ES-I3 (cell line): Measurements from ENCODE around the gene FGGY.
"Not testable (repeated sequence)": the region's sequence is repeated elsewhere in the genome, so short reads cannot be mapped to it uniquely, and the experiment has no call there.

Experiments
- H3K36me3 ChIP-seq: 2 replicates; pipeline ENCODE4 v1.6.1; 2013; ENCODE audit warnings: mild to moderate bottlenecking, low read length, control low read depth, moderate library complexity; ENCODE audit not compliant: insufficient read depth
- H3K4me1 ChIP-seq: 2 replicates; pipeline ENCODE4 v1.6.1; 2013; ENCODE audit warnings: mild to moderate bottlenecking, control low read depth, low read length; ENCODE audit not compliant: insufficient read depth
- H3K9ac ChIP-seq: 2 replicates; pipeline ENCODE4 v1.6.1; 2013; ENCODE audit warnings: low read depth, mild to moderate bottlenecking, low read length, moderate library complexity
- H3K9me3 ChIP-seq: 2 replicates; pipeline ENCODE4 v1.6.1; 2013; ENCODE audit warnings: mild to moderate bottlenecking, low read length, moderate library complexity; ENCODE audit not compliant: control insufficient read depth, insufficient read depth

Gene FGGY

DNA sequence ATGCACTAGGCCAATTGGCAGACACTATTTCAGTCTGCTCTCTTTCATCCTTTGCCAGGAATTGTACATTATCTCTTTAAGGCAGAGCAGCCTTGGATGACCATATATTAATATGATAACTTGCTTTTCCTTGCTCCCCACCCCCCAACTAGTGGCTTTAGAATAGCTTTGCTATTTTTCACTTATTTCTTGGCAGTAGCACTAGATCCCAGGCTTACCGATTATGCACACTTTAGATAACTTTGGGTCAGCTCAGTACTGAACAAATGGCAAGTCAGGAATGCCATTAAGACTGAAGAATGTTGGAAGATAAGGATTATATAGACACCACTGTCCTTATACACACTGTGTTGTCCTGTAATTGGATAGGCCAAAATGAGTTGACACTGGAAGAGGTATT, 146.4 kb downstream of the FGGY start:
- H3K4me1 ChIP-seq: peaks cover 12% of the 10 kb centered on the region
- no peak overlapping the region for H3K9ac ChIP-seq
- H3K9me3 ChIP-seq: peaks cover 7% of the 10 kb centered on the region; the same call in 1 of the 2 replicates
- no peaks in the 10 kb centered on the region; the same call in 1 of the 2 replicates for H3K36me3 ChIP-seq

DNA sequence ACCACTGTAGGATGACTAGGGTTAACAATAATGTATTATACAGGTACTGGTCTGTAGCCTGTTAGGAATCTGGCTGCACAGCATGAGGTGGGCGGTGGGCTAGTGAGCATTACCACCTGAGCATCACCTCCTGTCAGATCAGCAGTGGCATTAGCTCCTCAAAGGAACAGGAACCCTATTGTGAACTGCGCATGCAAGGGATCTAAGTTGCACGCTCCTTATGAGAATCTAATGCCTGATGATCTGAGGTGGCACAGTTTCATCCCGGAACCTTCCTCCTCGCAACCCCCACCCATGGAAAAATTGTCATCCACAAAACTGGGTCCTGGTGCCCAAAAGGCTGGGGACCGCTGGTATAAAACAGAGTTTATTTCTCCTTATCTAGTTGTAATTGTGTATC, 147.6 kb downstream of the FGGY start:
- H3K4me1 ChIP-seq: peaks cover 12% of the 10 kb centered on the region
- H3K9me3 ChIP-seq: peaks cover 7% of the 10 kb centered on the region; the same call in 1 of the 2 replicates
- no peak overlapping the region for H3K9ac ChIP-seq
- no peaks in the 10 kb centered on the region; the same call in 1 of the 2 replicates for H3K36me3 ChIP-seq

DNA sequence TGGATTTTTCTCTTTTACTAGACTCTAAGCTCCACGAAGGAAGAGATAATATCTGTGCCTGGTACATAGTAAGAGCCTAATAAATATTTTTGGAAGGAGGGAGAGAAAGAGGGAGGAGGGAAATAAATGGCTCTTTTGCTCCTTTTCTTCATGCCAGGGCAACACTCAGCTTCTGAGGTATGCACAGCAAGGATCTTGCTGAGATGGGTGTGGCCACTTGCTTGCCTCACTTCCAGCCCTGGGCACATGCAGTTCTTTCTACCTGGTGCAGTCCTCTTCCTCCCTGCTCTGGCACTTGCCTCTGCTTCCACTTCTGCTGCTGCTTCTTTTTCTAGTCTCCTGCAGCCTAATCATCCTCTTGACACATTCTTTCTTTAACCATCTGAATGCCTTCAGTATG, 148.1 kb downstream of the FGGY start:
- Histone ChIP-seq H3K36me3 (no peaks in the 10 kb centered on the region; the same call in 1 of the 2 replicates), H3K9me3 (peaks cover 7% of the 10 kb centered on the region; the same call in 1 of the 2 replicates), H3K4me1 (peaks cover 8% of the 10 kb centered on the region), H3K9ac (no peak overlapping the region)

DNA sequence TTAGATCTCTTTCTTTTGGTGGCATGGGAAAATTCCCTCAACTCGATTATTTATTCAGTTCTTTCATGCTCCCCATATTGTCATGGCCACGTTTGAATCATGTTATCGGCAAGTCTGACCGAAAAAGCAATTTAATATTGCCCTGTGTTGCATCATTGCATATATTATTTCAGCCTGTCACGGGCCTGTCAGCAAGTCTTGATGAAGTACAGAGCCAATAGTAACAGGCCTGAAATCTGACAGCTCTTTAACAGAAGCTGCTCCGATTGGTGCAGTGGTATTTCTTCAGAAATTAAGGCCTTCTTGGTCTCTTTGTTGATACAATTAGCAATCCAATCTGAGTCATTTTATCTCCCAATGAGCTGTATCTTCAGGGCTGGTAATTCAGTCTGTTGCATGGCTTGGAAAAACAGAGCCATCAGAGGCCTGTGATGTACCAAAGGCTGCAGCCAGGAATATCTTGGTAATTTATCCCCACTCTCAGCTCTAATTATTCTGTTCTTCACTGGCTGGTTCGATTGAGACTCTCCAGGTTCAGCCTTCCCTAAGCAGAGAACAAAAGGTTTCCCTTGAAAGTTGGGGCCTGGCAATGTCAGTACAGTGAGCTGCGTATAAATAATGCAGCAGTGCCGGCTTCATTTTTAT, 149.5 kb downstream of the FGGY start:
- Histone ChIP-seq H3K9me3 (peaks cover 7% of the 10 kb centered on the region; the same call in 1 of the 2 replicates), H3K4me1 (peaks cover 7% of the 10 kb centered on the region), H3K36me3 (no peaks in the 10 kb centered on the region; the same call in 1 of the 2 replicates), H3K9ac (no peak overlapping the region)

DNA sequence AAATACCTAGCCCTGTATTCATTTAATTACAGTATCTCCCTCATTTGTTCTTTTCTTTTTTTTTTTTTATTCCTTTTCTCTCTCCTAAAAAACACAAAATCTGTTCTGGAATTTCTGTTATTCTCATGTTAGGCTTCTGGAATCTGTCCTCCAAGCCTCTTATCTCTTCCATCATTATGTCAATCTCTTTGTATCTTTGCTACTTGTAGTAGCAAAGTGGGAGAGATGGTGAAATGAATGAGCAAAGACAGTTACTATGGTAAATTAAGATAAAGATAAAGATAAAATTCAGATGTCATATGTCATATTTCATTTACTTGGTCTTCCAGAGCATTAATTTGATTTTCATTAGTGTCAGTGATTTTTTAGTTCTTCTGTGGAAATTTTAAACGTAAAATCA, 155.1 kb downstream of the FGGY start:
- Histone ChIP-seq H3K9ac (no peak overlapping the region), H3K4me1 (no peaks in the 10 kb centered on the region), H3K36me3 (no peaks in the 10 kb centered on the region), H3K9me3 (no peaks in the 10 kb centered on the region)

DNA sequence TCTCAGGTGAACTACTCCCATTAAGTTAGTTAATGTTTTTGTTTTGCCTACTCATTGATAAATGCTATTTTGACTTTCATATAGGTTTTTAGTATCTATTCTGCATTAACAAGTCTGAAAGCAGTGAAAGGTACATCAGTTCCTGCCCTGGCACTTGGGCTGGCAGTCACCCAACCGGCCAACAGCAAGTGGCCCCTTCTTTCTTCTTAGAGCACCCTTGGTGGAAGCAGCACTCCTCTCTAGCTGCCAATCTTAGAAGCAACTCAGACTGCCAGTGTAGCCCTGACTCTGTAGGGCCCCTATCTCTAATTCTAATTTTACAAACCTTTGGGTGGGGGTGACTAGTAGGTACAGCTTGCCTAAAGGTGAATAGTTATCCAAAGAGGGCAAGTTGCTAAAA, 155.7 kb downstream of the FGGY start:
- Histone ChIP-seq H3K9ac (no peak overlapping the region), H3K36me3 (no peaks in the 10 kb centered on the region), H3K9me3 (no peaks in the 10 kb centered on the region), H3K4me1 (no peaks in the 10 kb centered on the region)

DNA sequence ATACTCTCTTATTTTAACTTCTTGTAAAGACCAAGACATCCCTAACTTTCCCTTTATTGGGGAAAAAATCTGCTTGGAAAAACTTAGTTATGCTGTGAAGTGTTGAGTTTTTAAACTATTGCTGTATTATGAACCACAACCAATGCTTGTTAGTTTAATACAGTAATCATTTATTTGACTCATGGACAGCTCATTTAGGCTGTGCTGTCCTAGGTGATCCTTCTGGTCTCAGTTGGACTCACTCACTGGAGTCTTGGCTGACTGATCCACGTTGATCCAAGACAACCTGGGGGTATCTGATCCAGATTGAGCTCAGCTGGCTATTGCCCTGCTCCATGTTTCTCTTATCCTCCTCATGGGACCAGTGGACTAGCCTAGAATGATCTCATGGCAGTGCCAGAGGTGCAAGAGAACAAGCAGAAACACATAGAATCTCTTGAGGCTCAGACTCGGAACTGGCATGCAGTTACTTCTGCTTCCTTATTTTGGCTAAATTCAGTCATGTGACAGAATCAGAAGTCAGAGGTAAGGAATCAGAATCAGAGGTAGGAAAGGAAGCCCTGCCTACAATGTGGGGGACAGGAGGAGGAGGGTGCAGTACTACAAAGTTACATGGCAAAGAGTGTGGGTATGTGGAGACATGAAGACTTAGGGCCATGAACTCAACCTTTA, 156.5 kb downstream of the FGGY start:
- Histone ChIP-seq H3K4me1 (no peaks in the 10 kb centered on the region), H3K36me3 (no peaks in the 10 kb centered on the region), H3K9me3 (no peaks in the 10 kb centered on the region), H3K9ac (no peak overlapping the region)

DNA sequence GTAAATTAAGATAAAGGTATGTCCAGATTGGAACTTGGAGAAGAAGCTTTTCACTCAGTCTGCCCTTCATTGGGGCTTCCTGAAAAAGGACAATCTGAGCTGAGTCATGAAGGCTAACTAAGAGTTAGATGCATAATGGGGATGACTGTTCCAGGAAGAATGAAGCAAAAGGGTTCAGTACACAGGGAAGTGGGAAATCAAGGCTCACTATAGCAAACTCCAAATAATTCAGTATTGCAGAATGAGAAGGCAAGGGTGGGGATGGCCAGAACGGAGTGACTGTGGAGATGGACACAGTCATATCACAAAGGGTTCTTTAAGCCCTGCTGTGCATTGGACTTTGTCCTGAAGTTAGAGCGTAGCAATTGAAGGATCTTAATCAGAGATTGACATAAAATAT, 158.3 kb downstream of the FGGY start:
- Histone ChIP-seq H3K9me3 (no peaks in the 10 kb centered on the region; the same call in 1 of the 2 replicates), H3K36me3 (no peaks in the 10 kb centered on the region), H3K4me1 (no peaks in the 10 kb centered on the region), H3K9ac (no peak overlapping the region)

DNA sequence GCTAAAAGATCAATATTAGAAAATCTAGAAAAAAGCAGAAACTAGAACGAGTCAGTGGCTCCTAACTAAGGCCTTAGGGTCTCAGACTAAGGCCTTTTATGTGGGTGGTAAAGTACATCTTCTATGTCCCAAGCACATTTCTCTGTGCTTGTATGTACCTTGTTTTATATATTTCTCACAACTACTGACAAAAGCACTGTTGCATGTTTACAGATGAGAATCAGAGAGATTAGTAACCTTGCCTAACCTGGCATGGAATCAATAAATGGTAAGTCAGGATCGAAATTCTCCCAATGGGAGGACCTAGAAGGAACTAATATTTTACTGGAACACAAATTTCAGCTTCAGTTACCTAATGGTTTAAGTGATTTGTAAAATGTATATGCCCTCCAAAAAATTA, 160.9 kb downstream of the FGGY start:
- H3K9ac ChIP-seq: no peak overlapping the region

DNA sequence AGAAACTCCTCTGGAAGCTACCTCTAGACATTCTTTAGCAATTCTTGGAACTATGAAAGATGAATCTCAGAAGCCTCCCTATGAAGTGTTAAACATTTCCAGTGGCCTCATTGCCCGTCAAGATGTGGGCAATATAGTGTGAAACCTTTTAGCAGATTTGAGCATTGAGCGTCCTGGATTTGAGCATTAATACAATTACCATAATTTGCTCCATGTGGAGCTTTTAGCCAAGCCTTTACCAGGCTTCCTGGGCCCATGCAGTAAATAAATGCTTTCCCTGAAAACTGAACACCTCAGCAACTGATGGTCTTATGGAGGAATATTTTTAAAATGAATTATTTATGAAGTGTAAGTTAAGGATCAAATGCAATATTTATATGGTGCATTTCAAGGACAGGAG, 162.0 kb downstream of the FGGY start:
- Histone ChIP-seq H3K9ac (no peak overlapping the region), H3K36me3 (no peaks in the 10 kb centered on the region), H3K9me3 (no peaks in the 10 kb centered on the region; the same call in 1 of the 2 replicates), H3K4me1 (no peaks in the 10 kb centered on the region)

More for the DNA sequence above, 160.9 kb downstream of the FGGY start:
- Histone ChIP-seq H3K36me3 (no peaks in the 10 kb centered on the region), H3K4me1 (no peaks in the 10 kb centered on the region), H3K9me3 (no peaks in the 10 kb centered on the region; the same call in 1 of the 2 replicates)

DNA sequence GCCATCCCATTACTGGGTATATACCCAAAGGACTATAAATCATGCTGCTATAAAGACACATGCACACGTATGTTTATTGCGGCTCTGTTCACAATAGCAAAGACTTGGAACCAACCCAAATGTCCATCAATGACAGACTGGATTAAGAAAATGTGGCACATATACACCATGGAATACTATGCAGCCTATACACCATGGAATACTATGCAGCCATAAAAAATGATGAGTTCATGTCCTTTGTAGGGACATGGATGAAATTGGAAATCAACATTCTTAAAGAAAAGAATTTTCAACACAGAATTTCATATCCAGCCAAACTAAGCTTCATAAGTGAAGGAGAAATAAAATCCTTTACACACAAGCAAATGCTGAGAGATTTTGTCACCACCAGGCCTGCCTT, 166.0 kb downstream of the FGGY start:
- not testable (repeated sequence) for H3K9me3 ChIP-seq, H3K36me3 ChIP-seq, H3K4me1 ChIP-seq, H3K9ac ChIP-seq

DNA sequence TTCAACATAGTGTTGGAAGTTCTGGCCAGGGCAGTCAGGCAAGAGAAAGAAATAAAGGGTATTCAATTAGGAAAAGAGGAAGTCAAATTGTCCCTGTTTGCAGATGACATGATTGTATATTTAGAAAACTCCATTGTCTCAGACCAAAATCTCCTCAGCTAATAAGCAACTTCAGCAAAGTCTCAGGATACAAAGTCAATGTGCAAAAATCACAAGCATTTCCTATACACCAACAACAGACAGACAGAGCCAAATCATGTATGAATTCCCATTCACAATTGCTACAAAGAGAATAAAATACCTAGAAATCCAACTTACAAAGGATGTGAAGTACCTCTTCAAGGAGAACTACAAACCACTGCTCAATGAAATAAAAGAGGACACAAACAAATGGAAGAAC, 168.6 kb downstream of the FGGY start:
- not testable (repeated sequence) for H3K4me1 ChIP-seq, H3K36me3 ChIP-seq, H3K9ac ChIP-seq, H3K9me3 ChIP-seq

DNA sequence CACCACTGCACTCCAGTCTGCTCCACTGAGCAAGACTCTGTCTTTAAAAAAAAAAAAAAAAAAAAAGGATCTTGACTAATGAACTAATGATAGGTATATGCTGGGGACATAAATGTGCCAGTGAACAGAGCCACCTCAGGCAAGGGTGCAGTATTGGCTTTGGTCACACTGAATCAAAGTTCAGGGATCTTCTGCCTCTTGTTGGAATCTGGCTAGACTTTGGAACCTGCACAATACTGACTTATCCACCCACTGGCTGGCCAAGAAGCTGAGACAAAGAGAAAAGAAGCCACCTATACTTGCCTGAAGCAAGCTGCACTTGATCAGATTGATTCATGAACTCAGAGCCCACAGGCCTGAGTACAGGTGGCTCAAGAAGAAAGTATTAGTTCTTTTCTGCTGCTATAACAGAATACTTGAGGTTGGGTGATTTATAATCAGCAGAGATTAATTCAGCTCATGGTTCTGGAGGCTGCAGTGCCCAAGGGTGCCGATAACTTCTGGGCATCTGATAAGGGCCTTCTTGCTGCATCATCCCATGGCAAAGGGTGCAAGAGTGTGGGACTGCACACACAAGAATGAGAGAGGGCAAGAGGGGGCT, 172.0 kb downstream of the FGGY start:
- Histone ChIP-seq H3K9me3 (no peaks in the 10 kb centered on the region), H3K4me1 (no peaks in the 10 kb centered on the region), H3K9ac (no peak overlapping the region), H3K36me3 (no peaks in the 10 kb centered on the region)

DNA sequence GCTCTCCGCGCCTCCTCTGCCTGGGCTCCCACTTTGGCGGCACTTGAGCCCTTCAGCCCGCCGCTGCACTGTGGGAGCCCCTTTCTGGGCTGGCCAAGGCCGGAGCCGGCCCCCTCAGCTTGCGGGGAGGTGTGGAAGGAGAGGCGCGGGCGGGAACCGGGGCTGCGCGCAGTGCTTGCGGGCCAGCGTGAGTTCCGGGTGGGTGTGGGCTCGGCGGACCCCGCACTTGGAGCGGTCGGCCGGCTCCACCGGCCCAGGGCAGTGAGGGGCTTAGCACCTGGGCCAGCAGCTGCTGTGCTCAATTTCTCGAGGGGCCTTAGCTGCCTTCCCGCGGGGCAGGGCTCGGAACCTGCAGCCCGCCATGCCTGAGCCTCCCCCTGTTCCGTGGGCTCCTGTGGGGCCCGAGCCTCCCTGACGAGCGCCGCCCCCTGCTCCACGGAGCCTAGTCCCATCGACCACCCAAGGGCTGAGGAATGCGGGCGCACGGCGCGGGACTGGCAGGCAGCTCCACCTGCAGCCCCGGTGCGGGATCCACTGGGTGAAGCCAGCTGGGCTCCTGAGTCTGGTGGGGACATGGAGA, 175.2 kb downstream of the FGGY start:
- H3K36me3 ChIP-seq, H3K9ac ChIP-seq, H3K9me3 ChIP-seq, H3K4me1 ChIP-seq: not testable (repeated sequence)

DNA sequence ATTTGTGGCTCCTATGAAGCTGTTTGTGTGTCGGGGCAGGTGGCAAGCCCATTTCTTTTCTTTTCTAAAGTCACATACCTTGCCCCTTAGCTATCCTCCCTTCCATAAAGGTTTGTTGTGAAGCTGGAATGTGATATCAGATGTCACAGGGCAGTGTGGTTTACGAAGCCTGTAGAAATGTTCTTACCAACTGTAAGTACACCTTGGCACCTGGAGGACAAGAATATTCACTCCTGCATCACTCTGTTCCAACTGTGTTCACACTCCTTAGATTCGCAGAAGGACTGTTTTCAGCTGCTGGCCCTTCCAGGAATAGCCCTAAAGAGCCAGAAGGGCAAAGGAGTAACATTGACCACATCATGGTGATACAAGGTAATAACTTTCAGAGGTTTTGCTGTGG, 176.9 kb downstream of the FGGY start:
- H3K9me3 ChIP-seq: no peaks in the 10 kb centered on the region
- H3K36me3 ChIP-seq: no peaks in the 10 kb centered on the region
- H3K9ac ChIP-seq: no peak overlapping the region
- H3K4me1 ChIP-seq: no peaks in the 10 kb centered on the region
